ENCODE results near the gene TNFRSF21.

The TNFRSF21 gene

GRCh38 chr6:47352194-47352920, 42.7 kb upstream of the TNFRSF21 start:
- no peak for DNase-seq (ENCODE audit: low read depth)
- H3K4me3 ChIP-seq (ENCODE audit: low read length), result no peak overlapping the region
- peak; percentile 33 for TF ChIP-seq CTCF (conservative IDR thresholded peaks at IDR 0.05; ENCODE audit: low read depth, low read length)

DNA sequence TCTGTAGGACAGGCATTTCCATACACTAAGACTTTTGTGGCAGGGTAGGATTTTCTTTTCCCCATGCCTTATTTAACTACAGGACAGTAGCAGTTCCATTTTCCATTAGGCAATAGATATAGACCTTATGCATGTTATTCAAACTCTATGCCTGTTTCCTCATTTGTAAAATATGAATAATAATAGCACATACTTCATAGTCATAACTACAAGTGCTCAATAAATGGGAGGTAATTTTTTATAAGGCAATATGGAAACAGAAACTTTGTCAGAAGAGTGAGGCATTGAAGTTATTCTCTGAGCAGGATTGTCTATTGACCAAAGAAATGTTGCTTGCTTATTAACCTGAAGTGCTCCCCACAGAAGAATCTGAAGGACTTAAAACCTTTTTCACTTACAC, 41.9 kb upstream of the TNFRSF21 start:
- no peak overlapping the region for H3K4me3 ChIP-seq (ENCODE audit: low read length)
- no peak for DNase-seq (ENCODE audit: low read depth)
- no peak for TF ChIP-seq CTCF (conservative IDR thresholded peaks at IDR 0.05; ENCODE audit: low read depth, low read length)

DNA sequence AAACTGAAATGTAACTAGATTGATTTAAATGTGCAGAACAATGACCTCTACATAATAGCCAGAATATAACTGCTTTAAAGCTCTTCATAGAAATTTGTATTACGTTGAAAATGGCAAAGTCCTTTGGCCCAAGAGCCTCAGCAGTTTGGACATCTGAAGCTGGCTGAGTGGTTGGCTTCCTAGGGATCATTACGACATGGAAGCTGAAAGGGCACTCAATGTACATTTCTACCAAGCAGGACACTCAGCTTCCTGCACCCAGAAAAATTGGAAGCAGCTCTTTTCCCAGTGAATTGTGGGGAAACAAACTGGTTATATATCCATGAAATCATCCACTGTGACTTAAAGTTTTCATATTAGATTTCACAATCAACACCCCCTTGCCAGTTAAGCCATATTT, 40.2 kb upstream of the TNFRSF21 start:
- TF ChIP-seq CTCF (conservative IDR thresholded peaks at IDR 0.05; ENCODE audit: low read depth, low read length), result no peak
- H3K4me3 ChIP-seq (ENCODE audit: low read length), result no peak overlapping the region
- DNase-seq (ENCODE audit: low read depth), result no peak

GRCh38 chr6:47348316-47348863, 38.7 kb upstream of the TNFRSF21 start:
- no peak for TF ChIP-seq CTCF (conservative IDR thresholded peaks at IDR 0.05; ENCODE audit: low read depth, low read length)
- no peak for DNase-seq (ENCODE audit: low read depth)
- H3K4me3 ChIP-seq (ENCODE audit: low read length), result no peak overlapping the region

DNA sequence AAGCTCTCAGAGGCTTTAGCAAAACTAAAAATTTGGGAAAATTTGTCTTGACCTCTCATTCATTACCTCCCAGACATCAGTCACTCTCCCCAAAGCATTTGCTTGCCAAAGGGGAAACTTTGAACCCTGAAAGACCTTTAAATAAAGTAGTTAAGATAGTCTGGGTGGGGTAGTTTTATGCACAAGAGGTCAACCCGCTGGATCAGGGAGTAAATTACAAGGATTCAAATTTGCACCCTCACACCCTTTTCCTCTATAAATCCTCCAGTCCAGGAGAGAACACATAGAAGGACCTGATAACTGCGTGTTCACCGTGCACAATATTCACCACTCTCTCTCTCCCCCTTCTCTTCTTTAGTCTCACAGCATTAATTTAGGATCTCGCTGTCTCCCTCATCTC, 36.1 kb upstream of the TNFRSF21 start:
- TF ChIP-seq CTCF (conservative IDR thresholded peaks at IDR 0.05; ENCODE audit: low read depth, low read length), result no peak
- DNase-seq (ENCODE audit: low read depth), result no peak
- H3K4me3 ChIP-seq (ENCODE audit: low read length), result no peak overlapping the region

- TF ChIP-seq CTCF (conservative IDR thresholded peaks at IDR 0.05; ENCODE audit: low read depth, low read length), result no peak
- no peak overlapping the region for H3K4me3 ChIP-seq (ENCODE audit: low read length)
- peak; percentile 72 for DNase-seq (ENCODE audit: low read depth)
These were observed 34.3 kb upstream of the TNFRSF21 start for GRCh38 chr6:47344022-47344421.

DNA sequence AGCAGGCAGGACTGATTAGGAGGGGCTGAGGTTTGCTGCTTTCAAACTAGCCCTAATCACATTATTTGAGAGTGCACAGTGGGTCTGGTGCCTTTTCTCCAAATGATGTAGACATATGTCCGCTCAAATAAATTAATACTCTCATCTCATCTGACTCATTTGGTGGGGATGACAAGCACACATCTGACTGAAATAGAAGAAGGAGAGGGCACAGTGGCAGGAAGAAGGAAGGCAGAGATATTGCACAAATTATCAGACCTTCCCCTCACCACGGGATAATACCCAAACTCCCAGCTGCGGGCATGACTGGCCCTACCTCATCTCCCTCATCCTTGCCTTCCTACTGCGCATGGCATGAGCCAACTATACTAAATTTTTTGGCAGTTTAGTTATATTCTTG, 33.9 kb upstream of the TNFRSF21 start:
- no peak for TF ChIP-seq CTCF (conservative IDR thresholded peaks at IDR 0.05; ENCODE audit: low read depth, low read length)
- DNase-seq (ENCODE audit: low read depth), result no peak
- H3K4me3 ChIP-seq (ENCODE audit: low read length), result no peak overlapping the region
